ENCODE measurements around the gene CACNA2D1. TPM values are rescaled to one million over a fixed set of nuclear protein-coding genes. Genes with fewer than 3 reads are reported as not detected.

The CACNA2D1 gene
- total RNA-seq, 1 experiment from 2014 or later: 36.2 TPM

- H2BK20ac ChIP-seq (ENCODE audit: low read depth, low read length, poor library complexity, severe bottlenecking): no peak overlapping the region
- no peak for DNase-seq
- no peak overlapping the region for H2AK5ac ChIP-seq (ENCODE audit: insufficient read length, low read length)
- H3K4ac ChIP-seq (ENCODE audit: low read depth, low read length): no peak overlapping the region
- H3K79me1 ChIP-seq (ENCODE audit: insufficient read depth, low read depth, low read length, poor library complexity, severe bottlenecking): no peaks in the 10 kb centered on the region
- H3T11ph ChIP-seq (ENCODE audit: low read length): no peak overlapping the region
- H2BK5ac ChIP-seq (ENCODE audit: insufficient read length, low read length): no peak overlapping the region
- no peak for TF ChIP-seq CTCF (conservative IDR thresholded peaks at IDR 0.05)
- no peak overlapping the region for H3K27ac Mint-ChIP-seq
- H4K8ac ChIP-seq (replicated peaks; ENCODE audit: insufficient read length, low read depth, low read length): no peak overlapping the region
- no peaks in the 10 kb centered on the region for H4K20me1 ChIP-seq (ENCODE audit: control insufficient read depth, insufficient read depth, insufficient read length)
- H3K4me1 Mint-ChIP-seq: no peaks in the 10 kb centered on the region
- H3K9me3 ChIP-seq (ENCODE audit: control insufficient read depth, low read depth, low read length): no peaks in the 10 kb centered on the region
- no peaks in the 10 kb centered on the region for H3K27me3 Mint-ChIP-seq (ENCODE audit: low read depth)
- H3K4me3 Mint-ChIP-seq: no peak overlapping the region
- H3K4me2 ChIP-seq (ENCODE audit: insufficient read depth, insufficient read length, low read length): no peak overlapping the region
- no CpG with 5 or more reads among the region's 2 CpGs for WGBS (ENCODE audit: extremely low coverage, insufficient read length, low lambda C conversion rate)
- no peaks in the 10 kb centered on the region for H3K4me1 ChIP-seq (ENCODE audit: insufficient read depth, low read length)
- H3K9ac ChIP-seq (ENCODE audit: extremely low read depth, insufficient read length, low read length): no peak overlapping the region
- no peak overlapping the region for H2BK12ac ChIP-seq (ENCODE audit: insufficient read length, low read depth, low read length)
- no peak overlapping the region for H2BK120ac ChIP-seq (ENCODE audit: low read depth, low read length, poor library complexity, severe bottlenecking)
- H3K27me3 ChIP-seq (ENCODE audit: insufficient read depth, low read length): no peaks in the 10 kb centered on the region
- no peak overlapping the region for H3K18ac ChIP-seq (ENCODE audit: insufficient read length, low read depth, low read length)
- H3K27ac ChIP-seq (ENCODE audit: insufficient read length, low read depth, low read length): no peak overlapping the region
- no peak overlapping the region for H4K5ac ChIP-seq (ENCODE audit: insufficient read length, low read depth, low read length)
- H3K23me2 ChIP-seq (ENCODE audit: insufficient read length, low read depth, low read length, poor library complexity, severe bottlenecking): no peaks in the 10 kb centered on the region
- no peaks in the 10 kb centered on the region for H3K9me3 Mint-ChIP-seq
- no peak overlapping the region for H3K14ac ChIP-seq (ENCODE audit: insufficient read depth, low read length)
- no peak overlapping the region for H3K23ac ChIP-seq (ENCODE audit: insufficient read length, low read depth, low read length)
- no peak overlapping the region for H2BK15ac ChIP-seq (ENCODE audit: low read depth, low read length)
- no peak overlapping the region for H4K91ac ChIP-seq (ENCODE audit: insufficient read length, low read depth, low read length)
- 0 out of 7 replicates have a peak, but pooled peaks cover 0 to 3% (median 0%) of the 10 kb centered on the region in 3 experiments for H3K36me3 Mint-ChIP-seq (ENCODE audit: insufficient read depth in 1 of 3, low read depth in 3 of 3)
- H3K79me2 ChIP-seq (ENCODE audit: insufficient read depth, low read length): no peaks in the 10 kb centered on the region
- no peak overlapping the region for H2AFZ ChIP-seq (ENCODE audit: low read length)
- no peak overlapping the region for H3K56ac ChIP-seq (ENCODE audit: insufficient read length, low read depth, low read length)
Observed at GRCh38 chr7:82098414-82098813, 345.2 kb downstream of the CACNA2D1 start.
